PFSK-1 (cell line): ENCODE measurements around the gene RAP1GAP.

Experiments
- TAF1 ChIP-seq: IDR thresholded peaks from 2 replicates; pipeline ENCODE4 v1.6.1; 2012; ENCODE audit warnings: low read length, control low read depth, borderline replicate concordance; ENCODE audit not compliant: insufficient read depth
- TF ChIP-seq, protein P1 (sequence below), 2 experiments: IDR thresholded peaks; 2 replicates each; pipeline versions ENCODE4 v1.6.1 to v1.8.0; 2011 to 2012; ENCODE audit warnings: low read depth in 2 of 2, low read length in 2 of 2, control low read depth in 1 of 2, inconsistent platforms in 1 of 2, mild to moderate bottlenecking in 1 of 2, moderate library complexity in 1 of 2; ENCODE audit not compliant: insufficient read depth in 1 of 2

DNA sequence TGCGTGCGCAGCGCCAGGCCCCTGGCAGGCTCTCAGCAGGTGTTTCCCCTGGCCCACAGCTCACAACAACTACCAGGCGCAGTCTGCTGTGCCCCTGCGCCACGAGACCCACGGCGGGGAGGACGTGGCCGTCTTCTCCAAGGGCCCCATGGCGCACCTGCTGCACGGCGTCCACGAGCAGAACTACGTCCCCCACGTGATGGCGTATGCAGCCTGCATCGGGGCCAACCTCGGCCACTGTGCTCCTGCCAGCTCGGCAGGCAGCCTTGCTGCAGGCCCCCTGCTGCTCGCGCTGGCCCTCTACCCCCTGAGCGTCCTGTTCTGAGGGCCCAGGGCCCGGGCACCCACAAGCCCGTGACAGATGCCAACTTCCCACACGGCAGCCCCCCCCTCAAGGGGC is 91.8 kb downstream of the RAP1GAP start:
- TF ChIP-seq TAF1 = no peak
- TF ChIP-seq, protein P1, sequence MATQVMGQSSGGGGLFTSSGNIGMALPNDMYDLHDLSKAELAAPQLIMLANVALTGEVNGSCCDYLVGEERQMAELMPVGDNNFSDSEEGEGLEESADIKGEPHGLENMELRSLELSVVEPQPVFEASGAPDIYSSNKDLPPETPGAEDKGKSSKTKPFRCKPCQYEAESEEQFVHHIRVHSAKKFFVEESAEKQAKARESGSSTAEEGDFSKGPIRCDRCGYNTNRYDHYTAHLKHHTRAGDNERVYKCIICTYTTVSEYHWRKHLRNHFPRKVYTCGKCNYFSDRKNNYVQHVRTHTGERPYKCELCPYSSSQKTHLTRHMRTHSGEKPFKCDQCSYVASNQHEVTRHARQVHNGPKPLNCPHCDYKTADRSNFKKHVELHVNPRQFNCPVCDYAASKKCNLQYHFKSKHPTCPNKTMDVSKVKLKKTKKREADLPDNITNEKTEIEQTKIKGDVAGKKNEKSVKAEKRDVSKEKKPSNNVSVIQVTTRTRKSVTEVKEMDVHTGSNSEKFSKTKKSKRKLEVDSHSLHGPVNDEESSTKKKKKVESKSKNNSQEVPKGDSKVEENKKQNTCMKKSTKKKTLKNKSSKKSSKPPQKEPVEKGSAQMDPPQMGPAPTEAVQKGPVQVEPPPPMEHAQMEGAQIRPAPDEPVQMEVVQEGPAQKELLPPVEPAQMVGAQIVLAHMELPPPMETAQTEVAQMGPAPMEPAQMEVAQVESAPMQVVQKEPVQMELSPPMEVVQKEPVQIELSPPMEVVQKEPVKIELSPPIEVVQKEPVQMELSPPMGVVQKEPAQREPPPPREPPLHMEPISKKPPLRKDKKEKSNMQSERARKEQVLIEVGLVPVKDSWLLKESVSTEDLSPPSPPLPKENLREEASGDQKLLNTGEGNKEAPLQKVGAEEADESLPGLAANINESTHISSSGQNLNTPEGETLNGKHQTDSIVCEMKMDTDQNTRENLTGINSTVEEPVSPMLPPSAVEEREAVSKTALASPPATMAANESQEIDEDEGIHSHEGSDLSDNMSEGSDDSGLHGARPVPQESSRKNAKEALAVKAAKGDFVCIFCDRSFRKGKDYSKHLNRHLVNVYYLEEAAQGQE (IDR thresholded peaks at IDR 0.05; ENCODE audit: insufficient read depth in 1 of 2, low read depth in 2 of 2, low read length in 2 of 2) = no peak
